HG03378 (cell line): Measurements from ENCODE around the gene CDC45.
"Not testable (repeated sequence)": the region's sequence is repeated elsewhere in the genome, so short reads cannot be mapped to it uniquely, and the experiment has no call there.

ENCODE experiments used
- ATAC-seq: cut with Tn5 transposase; IDR thresholded peaks from one replicate; pipeline ENCODE4 v1.9.1; 2021; ENCODE audit warnings: mild to moderate bottlenecking, moderate library complexity; ENCODE audit not compliant: unreplicated experiment

CDC45 gene, protein sequence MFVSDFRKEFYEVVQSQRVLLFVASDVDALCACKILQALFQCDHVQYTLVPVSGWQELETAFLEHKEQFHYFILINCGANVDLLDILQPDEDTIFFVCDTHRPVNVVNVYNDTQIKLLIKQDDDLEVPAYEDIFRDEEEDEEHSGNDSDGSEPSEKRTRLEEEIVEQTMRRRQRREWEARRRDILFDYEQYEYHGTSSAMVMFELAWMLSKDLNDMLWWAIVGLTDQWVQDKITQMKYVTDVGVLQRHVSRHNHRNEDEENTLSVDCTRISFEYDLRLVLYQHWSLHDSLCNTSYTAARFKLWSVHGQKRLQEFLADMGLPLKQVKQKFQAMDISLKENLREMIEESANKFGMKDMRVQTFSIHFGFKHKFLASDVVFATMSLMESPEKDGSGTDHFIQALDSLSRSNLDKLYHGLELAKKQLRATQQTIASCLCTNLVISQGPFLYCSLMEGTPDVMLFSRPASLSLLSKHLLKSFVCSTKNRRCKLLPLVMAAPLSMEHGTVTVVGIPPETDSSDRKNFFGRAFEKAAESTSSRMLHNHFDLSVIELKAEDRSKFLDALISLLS

GRCh38 chr22:19479355-19480172 is at the start of gene CDC45:
Gene CDC45 (plus strand): TSS chr22:19479920. CDS start chr22:19479969, 49 bp downstream.
- ATAC-seq: peak; percentile 80

DNA sequence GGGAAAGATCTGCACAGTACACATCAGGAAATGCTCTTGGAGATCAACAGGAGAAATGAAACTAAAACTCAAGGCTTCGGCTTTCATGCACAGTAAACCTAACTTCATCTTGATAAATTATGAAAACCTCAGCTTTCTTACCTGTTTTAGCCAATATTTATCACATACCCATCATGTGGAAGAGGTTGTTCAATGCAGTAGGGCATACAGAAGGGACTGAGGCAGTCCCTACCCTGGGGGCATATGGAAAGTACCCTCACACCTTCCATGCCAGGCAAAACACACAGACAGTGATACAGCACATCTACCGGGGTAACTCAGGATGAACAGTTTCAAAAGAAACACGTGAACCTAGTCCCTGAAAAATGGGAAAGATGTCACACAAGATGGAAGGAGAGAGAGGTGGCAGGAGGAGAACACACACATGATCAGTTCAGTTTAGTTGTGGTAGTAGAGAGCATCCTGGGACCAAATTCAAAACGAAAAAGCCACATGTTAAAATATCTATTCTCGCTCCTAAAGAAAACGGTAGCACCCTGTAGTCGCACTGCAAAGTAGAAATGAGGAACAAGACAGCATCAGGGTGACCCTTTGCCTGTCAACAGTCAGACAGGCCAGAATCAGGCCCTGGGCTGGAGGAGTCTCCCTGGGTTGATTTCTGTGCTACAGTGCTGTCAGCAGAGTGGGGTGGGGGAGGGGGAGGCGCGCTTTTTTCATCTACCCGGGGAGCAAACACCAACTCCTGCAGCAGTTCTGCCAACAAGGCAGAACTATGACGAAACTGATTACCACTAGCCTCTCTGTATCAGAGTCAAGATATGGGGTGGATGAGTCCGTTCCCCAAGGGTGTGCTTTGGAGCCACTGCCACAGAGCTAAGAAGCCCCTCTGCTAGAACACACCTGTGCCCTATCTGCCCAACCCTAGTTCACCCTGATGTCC is 49.5 kb upstream of the CDC45 start:
- ATAC-seq: no peak

GRCh38 chr22:19430890-19431541 is 48.7 kb upstream of the CDC45 start:
- ATAC-seq: no peak

DNA sequence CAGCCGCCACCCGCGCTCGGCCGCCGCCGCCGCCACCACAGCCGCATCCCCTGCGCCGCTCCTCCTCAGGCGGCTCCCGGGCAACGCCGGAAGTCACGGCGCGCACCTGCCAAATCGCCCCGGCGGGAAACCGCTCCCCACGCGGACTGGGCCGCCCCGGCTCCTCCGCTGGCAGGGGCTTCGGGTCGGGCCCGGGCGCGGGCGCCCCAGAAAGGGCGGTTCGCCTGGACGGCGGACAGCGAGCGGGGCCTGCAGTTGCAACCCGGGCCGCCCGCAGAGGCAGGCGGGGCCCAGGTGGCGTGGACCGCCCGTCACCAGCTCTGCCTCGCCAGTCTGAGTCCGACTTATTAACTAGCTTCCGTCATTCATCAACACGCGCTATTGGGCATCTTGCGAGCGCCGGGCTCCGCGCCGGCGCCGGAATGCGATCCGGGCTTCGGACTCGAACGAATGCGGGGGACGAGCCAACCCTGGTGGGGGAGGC is 48.0 kb upstream of the CDC45 start, which contains the start of gene HIRA:
Gene HIRA, minus strand, starts transcription at position 85 of the 484 bp plus-strand sequence. CDS start 257 bp downstream, outside the sequence.
- ATAC-seq: peak; percentile 29

DNA sequence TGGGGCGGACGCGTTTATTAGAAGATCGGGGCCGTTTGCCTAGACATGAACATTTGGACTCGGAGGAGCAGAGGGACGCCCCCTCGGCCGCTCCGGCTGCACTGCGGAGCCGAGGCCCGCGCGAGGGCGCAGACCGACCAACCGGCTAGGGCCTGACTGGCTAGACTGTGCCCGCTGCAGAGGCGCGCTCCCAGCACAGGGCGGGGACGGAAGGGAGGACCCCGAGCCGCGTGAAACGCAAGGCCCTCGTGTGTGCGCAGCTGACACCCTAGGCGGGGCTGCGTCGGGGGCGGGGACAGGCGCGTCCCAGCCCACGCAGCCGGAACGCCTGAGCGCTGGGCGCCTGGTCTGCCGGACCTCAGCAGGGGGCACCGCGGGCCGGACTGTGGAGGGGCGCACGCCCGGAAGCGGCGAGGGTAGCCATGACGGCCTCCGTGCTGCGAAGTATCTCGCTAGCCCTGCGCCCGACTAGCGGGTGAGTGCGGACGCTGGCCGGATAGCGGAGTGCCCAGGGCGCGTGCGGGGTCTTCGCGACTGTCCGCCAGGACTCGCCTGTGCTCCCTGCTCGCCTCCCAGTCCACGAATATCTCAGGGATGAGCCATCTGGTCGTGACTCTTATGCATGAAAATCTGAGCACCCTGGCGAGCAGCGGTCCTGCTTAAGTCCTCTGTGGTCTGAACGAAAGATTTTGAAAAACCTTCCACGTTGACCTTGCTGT is 47.4 kb upstream of the CDC45 start, which contains the start of gene MRPL40:
Gene MRPL40, plus strand, starts transcription at position 413 of the 719 bp plus-strand sequence. Its CDS starts 10 bp downstream, at position 423.
- peak; percentile 53 for ATAC-seq

GRCh38 chr22:19434401-19434800 is 45.3 kb upstream of the CDC45 start:
- ATAC-seq: no peak

GRCh38 chr22:19434829-19435580 is 44.7 kb upstream of the CDC45 start:
- ATAC-seq: no peak

DNA sequence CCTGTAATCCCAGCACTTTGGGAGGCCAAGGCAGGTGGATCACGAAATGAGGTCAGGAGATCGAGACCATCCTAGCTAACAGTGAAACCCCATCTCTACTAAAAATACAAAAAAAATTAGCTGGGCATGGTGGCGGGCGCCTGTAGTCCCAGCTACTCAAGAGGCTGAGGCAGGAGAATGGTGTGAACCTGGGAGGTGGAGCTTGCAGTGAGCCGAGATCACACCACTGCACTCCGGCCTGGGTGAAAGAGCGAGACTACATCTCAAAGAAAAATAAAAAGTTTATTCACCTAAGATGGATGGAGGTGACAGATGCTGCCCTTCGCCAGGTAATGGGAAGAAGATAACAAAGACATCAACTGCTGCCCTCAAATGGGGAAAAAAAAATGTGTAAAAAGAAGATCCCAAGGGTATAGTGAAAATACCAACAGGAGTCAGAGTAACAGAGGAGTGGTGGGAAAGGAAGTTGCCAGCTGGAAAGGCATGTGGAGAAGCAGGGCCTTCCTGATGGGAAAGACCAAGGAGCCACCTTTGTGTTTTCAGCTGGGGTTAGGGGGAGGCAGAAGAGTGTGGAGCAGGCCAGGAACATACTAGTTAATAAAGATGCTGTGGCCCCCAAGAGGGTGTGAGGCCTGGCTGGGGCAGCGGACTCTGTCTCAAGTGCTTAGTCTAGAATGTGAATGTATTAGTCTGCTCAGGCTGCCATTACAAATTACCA is 43.1 kb upstream of the CDC45 start:
- ATAC-seq: not testable (repeated sequence)

GRCh38 chr22:19438298-19438697 is 41.4 kb upstream of the CDC45 start:
- ATAC-seq: no peak

DNA sequence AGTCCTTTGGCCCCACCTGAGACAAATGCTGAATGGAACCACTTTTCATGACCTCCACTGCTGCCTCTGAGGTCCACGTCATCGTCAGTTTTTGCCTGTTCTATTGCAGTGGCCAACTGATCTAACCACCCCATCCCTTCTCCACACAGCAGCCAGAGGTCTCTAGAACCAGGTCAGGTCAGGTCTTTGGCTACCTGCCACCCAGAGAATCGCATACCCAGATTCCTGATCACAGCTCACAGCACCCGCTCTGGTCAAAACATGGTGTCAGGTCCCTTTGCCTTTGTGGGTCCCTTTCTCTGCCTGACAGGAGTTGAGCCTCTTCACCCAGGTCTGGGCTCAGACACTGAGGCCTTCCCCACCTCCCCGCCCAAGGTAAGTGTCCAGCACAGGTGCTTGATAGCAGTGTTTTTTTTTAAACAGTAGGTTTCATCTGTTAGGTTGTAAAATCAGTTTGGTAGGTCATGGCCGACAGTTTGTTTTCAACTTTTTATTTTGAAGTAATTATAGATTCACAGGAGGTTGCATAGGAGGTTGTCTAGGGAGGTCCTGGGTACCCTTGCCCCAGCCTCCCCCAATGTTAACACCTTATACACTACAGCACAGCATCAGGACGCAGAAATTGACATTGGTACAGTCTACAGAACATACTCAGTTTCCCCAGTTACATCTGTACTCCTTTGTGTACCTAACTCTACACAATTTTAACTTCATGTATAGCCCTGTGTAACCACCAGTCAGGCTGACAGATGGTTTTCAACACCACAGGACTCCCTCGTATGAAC is 39.1 kb upstream of the CDC45 start:
- ATAC-seq: no peak

- no peak for ATAC-seq
These were observed 37.6 kb upstream of the CDC45 start for GRCh38 chr22:19442166-19442565.

GRCh38 chr22:19443544-19444211 is 36.0 kb upstream of the CDC45 start:
- ATAC-seq: no peak

- ATAC-seq: not testable (repeated sequence)
These were observed 34.3 kb upstream of the CDC45 start for GRCh38 chr22:19445279-19445982.

DNA sequence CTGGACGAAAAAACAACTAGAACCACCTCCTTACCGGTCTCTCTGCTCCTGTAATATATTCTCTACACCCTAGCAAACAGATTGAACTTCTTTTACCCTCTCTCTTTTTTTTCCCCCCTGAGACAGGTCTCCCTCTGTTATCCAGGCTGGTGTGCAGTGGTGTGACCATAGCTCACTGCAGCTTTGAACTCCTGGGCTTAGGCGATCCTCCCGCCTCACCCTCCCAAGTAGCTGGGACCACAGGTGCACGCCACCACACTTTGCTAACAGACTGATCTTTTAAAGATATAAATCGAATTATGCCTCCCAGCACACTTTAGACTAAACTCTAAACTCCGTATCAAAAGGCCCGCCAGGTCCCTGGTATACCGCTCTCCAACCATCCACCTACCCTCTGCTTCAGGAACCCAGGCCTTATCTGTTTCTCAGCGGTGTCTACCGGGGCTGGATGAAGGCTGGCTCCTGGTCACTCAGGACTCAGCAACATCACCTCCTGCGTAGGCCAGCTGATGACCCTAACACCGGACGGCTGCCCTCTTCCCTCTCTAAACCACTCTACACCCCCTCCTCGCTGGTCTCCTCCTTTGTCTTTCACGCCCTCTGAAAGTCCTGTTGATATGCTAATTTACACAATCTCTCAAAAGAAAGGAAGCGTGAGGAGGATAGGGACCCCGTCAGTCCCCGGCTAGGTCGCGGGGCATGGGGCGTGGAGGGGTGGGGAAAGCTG is 33.0 kb upstream of the CDC45 start:
- ATAC-seq: no peak
